Activated B cell treated with CpG ODN at 0.5 μM for 24 hours (primary cell): Measurements from ENCODE around the gene SLC25A12. TPM values are rescaled to one million over a fixed set of nuclear protein-coding genes. Genes with fewer than 3 reads are reported as not detected.
"Not testable (repeated sequence)": the region's sequence is repeated elsewhere in the genome, so short reads cannot be mapped to it uniquely, and the experiment has no call there.

Experiments
- ATAC-seq: fragments of 200-7000 bp; cut with Tn5 transposase; one replicate; pipeline ENCODE4 v1.10.0; 2021; ENCODE audit warnings: low read depth, mild to moderate bottlenecking, moderate library complexity
- CTCF ChIA-PET: fragments of 350-600 bp; sonication (Branson Sonifier 250); formaldehyde crosslinking; loops from one replicate; lab custom pipeline; 2021; ENCODE audit warnings: antibody characterized with exemption; lab: Charles Lee
- POLR2A ChIA-PET: fragments of 350-600 bp; sonication (Branson Sonifier 250); formaldehyde crosslinking; loops from one replicate; lab custom pipeline; 2021; ENCODE audit warnings: antibody characterized with exemption; lab: Charles Lee
- DNase-seq: peaks from one replicate; pipeline ENCODE4 v3.0.0; 2022
- H3K27ac Mint-ChIP-seq: one replicate; pipeline ENCODE4 v1.8.0; 2020; ENCODE audit warnings: mixed read lengths
- H3K27me3 Mint-ChIP-seq: one replicate; pipeline ENCODE4 v1.8.0; 2021; ENCODE audit warnings: mixed read lengths
- H3K36me3 Mint-ChIP-seq: one replicate; pipeline ENCODE4 v1.8.0; 2021; ENCODE audit warnings: low read depth, mixed read lengths
- H3K4me1 Mint-ChIP-seq: one replicate; pipeline ENCODE4 v1.8.0; 2021; ENCODE audit warnings: mixed read lengths
- H3K4me3 Mint-ChIP-seq: one replicate; pipeline ENCODE4 v1.8.0; 2020; ENCODE audit warnings: mild to moderate bottlenecking, mixed read lengths
- H3K9me3 Mint-ChIP-seq: one replicate; pipeline ENCODE4 v1.8.0; 2020; ENCODE audit warnings: mixed read lengths
- intact Hi-C: fragments of 100-400 bp; cut with micrococcal nuclease; formaldehyde crosslinking; loops from one replicate; pipeline ENCODE4 v1.15.1; 2024
- total RNA-seq: library from RNA; stranded (reverse); gene quantifications from 2 replicates; pipeline ENCODE4 v1.2.3, GENCODE V29; 2022
- TF ChIP-seq, protein P1 (sequence below): fragments of 200-600 bp; IDR thresholded peaks from one replicate; pipeline ENCODE4 v1.8.0; 2022; ENCODE audit warnings: antibody characterized with exemption, mild to moderate bottlenecking

SLC25A12 gene
- total RNA-seq, 1 donor from 2014 or later: 22.2 TPM

DNA sequence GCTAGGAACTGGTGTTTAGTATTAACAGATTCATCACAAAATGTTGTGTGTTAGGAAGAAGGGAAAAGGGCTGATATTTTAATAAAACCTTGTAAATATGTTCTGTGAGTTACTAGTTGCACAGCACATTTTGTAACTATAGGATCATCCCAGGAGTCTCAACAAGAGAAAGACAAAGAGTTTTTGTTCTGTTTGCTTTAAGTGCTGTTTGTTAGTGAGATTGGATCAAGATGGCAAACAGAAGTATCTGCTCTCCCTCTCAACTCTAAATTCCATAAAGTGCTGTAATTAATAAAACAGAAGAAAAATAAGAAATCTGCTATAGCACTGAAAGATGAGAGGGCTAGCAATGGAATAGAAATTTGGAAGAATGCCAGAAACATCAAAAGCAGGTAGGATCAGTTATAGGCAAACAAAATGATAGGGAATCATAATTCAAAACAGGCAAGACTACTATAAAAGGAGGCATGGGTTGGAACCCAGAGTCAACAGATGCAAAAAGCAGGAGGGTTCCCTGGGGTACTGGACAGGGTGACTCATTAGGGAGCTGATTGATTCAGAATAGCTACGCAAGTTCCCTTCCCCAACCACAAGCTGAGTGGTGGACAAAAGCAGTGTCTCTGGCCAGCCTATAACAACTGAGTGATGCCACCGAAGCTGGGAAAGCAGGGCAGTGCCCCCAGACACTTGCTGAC, 131.0 kb downstream of the SLC25A12 start:
- ATAC-seq (no peak), DNase-seq (no peak)
- Mint-ChIP-seq H3K4me3 (no peak overlapping the region), H3K27ac (no peak overlapping the region), H3K36me3 (peaks cover 39% of the 10 kb centered on the region), H3K9me3 (peaks cover 6% of the 10 kb centered on the region), H3K4me1 (no peaks in the 10 kb centered on the region), H3K27me3 (no peaks in the 10 kb centered on the region)
- ChIA-PET CTCF (no interaction called here), POLR2A (no interaction called here)
- intact Hi-C loops: no loop called here
- TF ChIP-seq, protein P1, sequence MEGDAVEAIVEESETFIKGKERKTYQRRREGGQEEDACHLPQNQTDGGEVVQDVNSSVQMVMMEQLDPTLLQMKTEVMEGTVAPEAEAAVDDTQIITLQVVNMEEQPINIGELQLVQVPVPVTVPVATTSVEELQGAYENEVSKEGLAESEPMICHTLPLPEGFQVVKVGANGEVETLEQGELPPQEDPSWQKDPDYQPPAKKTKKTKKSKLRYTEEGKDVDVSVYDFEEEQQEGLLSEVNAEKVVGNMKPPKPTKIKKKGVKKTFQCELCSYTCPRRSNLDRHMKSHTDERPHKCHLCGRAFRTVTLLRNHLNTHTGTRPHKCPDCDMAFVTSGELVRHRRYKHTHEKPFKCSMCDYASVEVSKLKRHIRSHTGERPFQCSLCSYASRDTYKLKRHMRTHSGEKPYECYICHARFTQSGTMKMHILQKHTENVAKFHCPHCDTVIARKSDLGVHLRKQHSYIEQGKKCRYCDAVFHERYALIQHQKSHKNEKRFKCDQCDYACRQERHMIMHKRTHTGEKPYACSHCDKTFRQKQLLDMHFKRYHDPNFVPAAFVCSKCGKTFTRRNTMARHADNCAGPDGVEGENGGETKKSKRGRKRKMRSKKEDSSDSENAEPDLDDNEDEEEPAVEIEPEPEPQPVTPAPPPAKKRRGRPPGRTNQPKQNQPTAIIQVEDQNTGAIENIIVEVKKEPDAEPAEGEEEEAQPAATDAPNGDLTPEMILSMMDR: no peak

DNA sequence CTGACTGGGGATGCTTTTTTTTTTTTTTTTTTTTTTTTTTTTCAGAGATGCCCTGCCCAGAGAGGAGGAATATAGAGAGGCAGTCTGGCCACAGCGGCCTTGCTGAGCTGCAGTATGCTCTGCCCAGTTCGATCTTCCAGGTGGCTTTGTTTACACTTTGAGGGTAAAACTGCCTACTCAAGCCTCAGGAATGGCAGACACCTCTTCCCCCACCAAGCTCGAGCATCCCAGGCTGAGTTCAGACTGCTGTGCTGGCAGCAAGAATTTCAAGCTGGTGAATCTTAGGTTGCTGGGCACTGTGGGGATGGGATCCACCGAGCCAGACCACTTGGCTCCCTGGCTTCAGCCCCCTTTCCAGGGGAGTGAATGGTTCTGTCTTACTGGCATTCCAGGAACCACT, 132.9 kb downstream of the SLC25A12 start:
- POLR2A ChIA-PET, CTCF ChIA-PET, H3K4me3 Mint-ChIP-seq, DNase-seq, H3K27me3 Mint-ChIP-seq, intact Hi-C loops, H3K27ac Mint-ChIP-seq, H3K4me1 Mint-ChIP-seq, ATAC-seq, H3K9me3 Mint-ChIP-seq: not testable (repeated sequence)
- peaks cover 52% of the 10 kb centered on the region for H3K36me3 Mint-ChIP-seq

DNA sequence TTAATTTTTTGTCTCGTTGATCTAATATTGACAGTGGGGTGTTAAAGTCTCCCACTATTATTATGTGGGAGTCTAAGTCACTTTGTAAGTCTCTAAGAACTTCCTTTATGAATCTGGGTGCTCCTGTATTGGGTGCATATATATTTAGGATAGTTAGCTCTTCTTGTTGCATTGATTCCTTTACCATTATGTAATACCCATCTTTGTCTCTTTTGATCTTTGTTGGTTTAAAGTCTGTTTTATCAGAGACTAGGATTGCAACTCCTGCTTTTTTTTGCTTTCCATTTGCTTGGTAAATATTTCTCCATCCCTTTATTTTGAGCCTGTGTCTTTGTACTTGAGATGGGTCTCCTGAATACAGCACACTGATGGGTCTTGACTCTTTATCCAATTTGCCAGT, 135.3 kb downstream of the SLC25A12 start:
- H3K4me1 Mint-ChIP-seq, H3K27me3 Mint-ChIP-seq, H3K4me3 Mint-ChIP-seq, H3K9me3 Mint-ChIP-seq, ATAC-seq, POLR2A ChIA-PET, H3K27ac Mint-ChIP-seq, CTCF ChIA-PET, intact Hi-C loops, DNase-seq: not testable (repeated sequence)
- H3K36me3 Mint-ChIP-seq: peaks cover 62% of the 10 kb centered on the region

DNA sequence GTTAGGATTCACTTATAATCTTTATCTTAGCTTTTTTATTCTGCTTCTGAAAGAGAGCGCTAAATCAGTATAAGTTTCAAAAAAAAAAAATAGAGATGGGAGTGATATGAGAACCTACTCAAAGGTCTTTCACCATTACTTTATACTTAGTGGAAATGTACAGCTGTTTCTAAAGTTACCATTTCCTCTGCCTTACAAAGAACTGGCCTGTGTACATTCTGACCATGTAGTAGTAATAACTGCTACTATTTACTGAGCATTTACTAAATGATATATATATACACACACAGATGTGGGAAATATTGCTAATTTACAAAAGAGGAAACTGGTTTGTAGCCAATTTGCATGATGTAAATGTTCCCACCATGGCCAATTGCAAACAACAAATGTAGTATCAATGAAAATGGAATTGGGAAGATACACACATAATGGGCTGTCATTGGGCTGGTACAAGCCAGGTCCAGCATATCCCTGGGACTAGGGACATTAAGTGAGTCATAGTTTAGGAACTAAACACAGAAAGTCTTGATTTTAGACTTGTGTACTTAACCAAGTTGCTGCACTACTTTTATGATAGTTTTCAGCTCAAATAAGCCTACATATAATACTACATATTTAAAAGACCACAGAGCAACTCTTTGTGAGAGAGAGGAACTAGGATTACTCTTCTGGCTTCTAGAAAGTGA, 139.6 kb downstream of the SLC25A12 start:
- no peak overlapping the region for H3K4me3 Mint-ChIP-seq
- peaks cover 2% of the 10 kb centered on the region for H3K4me1 Mint-ChIP-seq
- no peaks in the 10 kb centered on the region for H3K27me3 Mint-ChIP-seq
- H3K36me3 Mint-ChIP-seq: peaks cover 59% of the 10 kb centered on the region
- intact Hi-C loops: no loop called here
- no peak overlapping the region for H3K27ac Mint-ChIP-seq
- ChIA-PET CTCF (no interaction called here), POLR2A (interaction anchor here (0.5 to 0.7 kb wide), 2 partner anchors 11 to 12 kb away, joined by 4 to 5 read pairs; no protein-coding TSS in a partner anchor)
- DNase-seq (no peak), ATAC-seq (no peak)
- H3K9me3 Mint-ChIP-seq: peaks cover 8% of the 10 kb centered on the region
- TF ChIP-seq, protein P1: no peak

DNA sequence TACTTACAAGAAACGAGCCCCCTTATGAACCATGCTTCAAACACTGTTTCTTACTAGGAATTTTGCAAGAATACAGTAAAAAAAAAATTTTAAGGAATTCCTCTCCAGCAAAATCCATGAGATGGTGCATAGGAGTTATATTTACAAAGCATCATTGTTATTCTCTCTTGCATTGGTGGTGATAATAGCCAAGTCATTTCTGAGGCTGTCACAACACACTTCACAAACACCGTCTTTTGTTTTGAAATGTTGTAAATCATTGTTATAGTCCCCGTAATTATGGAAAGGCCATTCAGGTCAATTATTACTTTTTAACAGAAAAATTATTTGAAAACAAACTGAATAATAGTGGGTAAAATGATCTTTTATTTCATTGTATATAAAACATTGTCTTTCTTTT, 146.7 kb downstream of the SLC25A12 start:
- TF ChIP-seq, protein P1: no peak
- intact Hi-C loops: no loop called here
- Mint-ChIP-seq H3K36me3 (peaks cover 69% of the 10 kb centered on the region), H3K9me3 (no peaks in the 10 kb centered on the region), H3K4me3 (no peak overlapping the region), H3K27me3 (no peaks in the 10 kb centered on the region), H3K4me1 (peaks cover 14% of the 10 kb centered on the region), H3K27ac (no peak overlapping the region)
- POLR2A ChIA-PET: no interaction called here
- ATAC-seq: no peak
- DNase-seq: no peak
- CTCF ChIA-PET: no interaction called here

DNA sequence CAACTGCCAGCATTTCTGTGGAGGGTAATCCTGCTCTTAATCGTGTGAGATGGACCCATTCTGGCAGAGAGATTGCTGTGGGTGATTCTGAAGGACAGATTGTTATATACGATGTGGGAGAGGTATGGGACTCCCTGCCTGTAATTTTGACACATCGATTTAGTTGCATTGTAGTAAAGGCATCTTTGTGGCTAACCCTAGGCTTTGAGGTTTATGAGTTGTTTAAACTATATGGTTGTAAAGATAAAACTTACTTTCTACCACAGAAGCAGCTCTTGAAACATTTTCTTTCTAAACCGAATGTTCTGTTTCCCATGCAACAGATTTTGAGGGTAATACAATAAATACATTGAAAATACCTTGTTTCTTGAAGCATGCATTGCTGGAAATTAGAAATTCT, 148.2 kb downstream of the SLC25A12 start:
- H3K9me3 Mint-ChIP-seq: no peaks in the 10 kb centered on the region
- H3K27ac Mint-ChIP-seq: no peak overlapping the region
- DNase-seq: no peak
- H3K27me3 Mint-ChIP-seq: no peaks in the 10 kb centered on the region
- ATAC-seq: no peak
- ChIA-PET CTCF (no interaction called here), POLR2A (no interaction called here)
- H3K4me1 Mint-ChIP-seq: peaks cover 29% of the 10 kb centered on the region
- H3K4me3 Mint-ChIP-seq: no peak overlapping the region
- H3K36me3 Mint-ChIP-seq: peaks cover 71% of the 10 kb centered on the region
- TF ChIP-seq, protein P1: no peak
- intact Hi-C loops: no loop called here
